Cardiac muscle cell (in vitro differentiated cells and primary cell): Measurements from ENCODE around the gene EDIL3. TPM values are rescaled to one million over a fixed set of nuclear protein-coding genes. Genes with fewer than 3 reads are reported as not detected.

Source experiments
- DNase-seq, 2 donors: peaks; one replicate each; pipeline versions ENCODE4 v3.0.0 to v3.0.0-alpha.2; 2010 to 2017; ENCODE audit warnings: low read depth in 1 of 2, low spot score in 1 of 2
- H3K27ac ChIP-seq: fragments of 200-600 bp; sonication (generic); 2 replicates; pipeline ENCODE4 v1.5.1; 2016
- H3K27me3 ChIP-seq: fragments of 200-600 bp; sonication (generic); 2 replicates; pipeline ENCODE4 v1.6.0; 2016; ENCODE audit warnings: control low read depth
- H3K36me3 ChIP-seq: fragments of 200-600 bp; sonication (generic); 2 replicates; pipeline ENCODE4 v1.5.1; 2016; ENCODE audit warnings: control low read depth
- H3K4me1 ChIP-seq: fragments of 200-600 bp; sonication (generic); 2 replicates; pipeline ENCODE4 v1.8.1; 2017; ENCODE audit warnings: low read depth, mild to moderate bottlenecking, mixed run types
- H3K4me3 ChIP-seq: fragments of 200-600 bp; sonication (generic); 2 replicates; pipeline ENCODE4 v1.5.1; 2016; ENCODE audit warnings: mild to moderate bottlenecking
- H3K9me3 ChIP-seq: fragments of 200-600 bp; sonication (generic); 2 replicates; pipeline ENCODE4 v1.5.1; 2017; ENCODE audit warnings: low read depth, mild to moderate bottlenecking, control low read depth
- polyA plus RNA-seq: library from polyadenylated mRNA; unstranded; fragments of >200 nt; fragmentation: Nextera tagmentation; extraction: Ambion mirVana; gene quantifications from 2 replicates; pipeline ENCODE4 v1.2.1, GENCODE V29; 2016
- total RNA-seq: library from RNA; depleted of rRNA; stranded (reverse); fragments of >200 nt; gene quantifications from 2 replicates; pipeline ENCODE4 v1.2.3, GENCODE V29; 2016
- TF ChIP-seq, protein P1 (sequence below): IDR thresholded peaks from 2 replicates; pipeline ENCODE4 v1.5.1; 2012; ENCODE audit warnings: low read depth, mild to moderate bottlenecking, low read length

The EDIL3 gene
- total and polyA plus RNA-seq, 2 experiments from 2014 or later, result 7.2 to 7.7 TPM

DNA sequence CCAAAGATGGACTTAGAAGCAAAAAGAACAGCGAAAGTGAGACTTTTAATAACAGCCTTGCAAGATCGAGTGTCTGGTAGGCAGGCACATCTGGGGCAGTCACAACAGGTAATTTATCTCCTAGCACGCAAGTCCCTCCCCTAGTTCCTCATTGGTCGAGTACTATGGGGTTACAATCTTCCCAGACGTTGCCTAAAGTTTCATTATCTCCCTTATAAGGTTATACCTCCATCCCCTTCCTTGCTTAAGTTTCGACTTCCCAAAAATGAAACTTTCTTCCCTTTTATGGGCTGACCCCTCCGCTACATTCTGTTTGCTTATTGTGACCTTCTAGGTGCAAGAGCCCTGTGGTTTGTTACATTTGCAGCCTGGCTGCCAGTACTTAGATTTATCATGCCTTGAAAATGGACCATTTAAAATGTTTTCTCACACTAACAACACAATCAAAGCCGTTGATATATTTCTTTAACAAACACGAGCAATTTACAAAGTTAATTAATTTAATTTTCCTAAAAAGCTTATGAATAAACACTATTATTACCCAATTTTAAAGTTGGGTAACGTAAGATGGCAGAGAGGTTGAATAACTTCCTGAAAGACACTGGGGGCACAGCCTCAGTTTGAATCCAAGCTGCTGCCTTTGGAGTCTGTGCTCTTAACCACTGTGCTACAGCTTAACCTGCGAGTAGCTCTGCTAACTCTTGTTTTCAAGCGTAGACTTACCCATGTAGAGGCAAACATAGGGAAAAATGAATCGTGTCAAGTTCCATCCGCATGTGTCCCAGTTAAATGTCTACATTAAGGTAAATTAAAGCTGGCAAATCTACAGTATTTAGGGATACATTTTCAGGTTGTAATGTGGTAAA lies 91.7 kb downstream of the EDIL3 start:
- H3K4me3 ChIP-seq, result no peak overlapping the region
- no peaks in the 10 kb centered on the region for H3K27me3 ChIP-seq
- no peaks in the 10 kb centered on the region for H3K9me3 ChIP-seq
- no peaks in the 10 kb centered on the region for H3K36me3 ChIP-seq
- H3K4me1 ChIP-seq, result peaks cover 19% of the 10 kb centered on the region
- DNase-seq, result no peak
- TF ChIP-seq, protein P1, sequence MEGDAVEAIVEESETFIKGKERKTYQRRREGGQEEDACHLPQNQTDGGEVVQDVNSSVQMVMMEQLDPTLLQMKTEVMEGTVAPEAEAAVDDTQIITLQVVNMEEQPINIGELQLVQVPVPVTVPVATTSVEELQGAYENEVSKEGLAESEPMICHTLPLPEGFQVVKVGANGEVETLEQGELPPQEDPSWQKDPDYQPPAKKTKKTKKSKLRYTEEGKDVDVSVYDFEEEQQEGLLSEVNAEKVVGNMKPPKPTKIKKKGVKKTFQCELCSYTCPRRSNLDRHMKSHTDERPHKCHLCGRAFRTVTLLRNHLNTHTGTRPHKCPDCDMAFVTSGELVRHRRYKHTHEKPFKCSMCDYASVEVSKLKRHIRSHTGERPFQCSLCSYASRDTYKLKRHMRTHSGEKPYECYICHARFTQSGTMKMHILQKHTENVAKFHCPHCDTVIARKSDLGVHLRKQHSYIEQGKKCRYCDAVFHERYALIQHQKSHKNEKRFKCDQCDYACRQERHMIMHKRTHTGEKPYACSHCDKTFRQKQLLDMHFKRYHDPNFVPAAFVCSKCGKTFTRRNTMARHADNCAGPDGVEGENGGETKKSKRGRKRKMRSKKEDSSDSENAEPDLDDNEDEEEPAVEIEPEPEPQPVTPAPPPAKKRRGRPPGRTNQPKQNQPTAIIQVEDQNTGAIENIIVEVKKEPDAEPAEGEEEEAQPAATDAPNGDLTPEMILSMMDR, result no peak
- H3K27ac ChIP-seq, result peak overlapping the region; percentile 30

DNA sequence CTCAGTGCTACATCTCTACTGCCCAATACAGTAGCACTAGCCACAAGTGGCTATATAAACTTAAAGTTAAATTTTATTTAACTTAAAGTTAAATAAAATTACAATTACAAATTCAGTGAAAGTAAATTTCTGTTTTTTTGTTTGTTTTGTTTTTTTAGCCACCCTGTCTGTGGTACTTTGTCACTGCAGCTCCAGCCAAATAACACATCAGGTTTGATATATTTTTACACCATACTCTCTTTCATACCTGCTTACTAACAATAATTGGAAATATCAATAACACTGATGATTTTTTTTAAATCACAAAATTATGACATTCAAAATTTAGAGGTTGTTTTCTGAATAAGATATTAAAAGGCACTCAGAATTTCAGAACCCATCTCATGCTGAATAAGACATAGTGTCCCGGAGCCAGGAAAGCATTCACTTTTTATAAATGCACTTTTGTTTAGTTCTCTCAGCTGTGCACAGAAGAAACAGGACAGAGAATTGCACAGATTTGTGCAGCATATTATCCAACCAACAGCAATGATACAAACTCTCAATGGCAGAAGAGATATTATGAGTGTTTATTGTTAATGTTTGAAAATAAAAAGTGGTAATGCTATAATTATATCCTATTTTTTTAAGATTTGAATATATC lies 92.6 kb downstream of the EDIL3 start:
- H3K9me3 ChIP-seq, result no peaks in the 10 kb centered on the region
- DNase-seq, result no peak
- H3K36me3 ChIP-seq, result no peaks in the 10 kb centered on the region
- no peaks in the 10 kb centered on the region for H3K27me3 ChIP-seq
- H3K4me1 ChIP-seq, result peaks cover 19% of the 10 kb centered on the region
- H3K4me3 ChIP-seq, result no peak overlapping the region
- no peak overlapping the region for H3K27ac ChIP-seq
- TF ChIP-seq, protein P1, result no peak

DNA sequence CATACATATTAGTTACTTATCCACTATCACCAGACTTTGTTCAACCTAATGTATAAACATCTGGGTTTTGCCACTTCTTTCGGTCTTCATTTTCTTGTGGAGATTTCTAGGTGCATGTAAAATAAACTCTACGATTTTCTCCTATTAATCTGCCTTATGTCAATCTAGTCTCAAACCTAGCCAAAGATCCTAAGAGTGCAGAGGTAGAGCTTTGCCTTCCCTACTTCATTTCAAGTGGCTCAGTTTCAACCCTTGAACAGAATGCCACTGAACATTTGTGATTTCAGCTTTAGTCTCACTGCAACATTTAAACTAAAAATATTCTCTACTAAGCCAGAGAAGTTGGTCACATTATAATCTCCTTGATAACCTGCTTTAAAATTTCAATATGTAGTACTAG lies 94.0 kb downstream of the EDIL3 start:
- no peaks in the 10 kb centered on the region for H3K27me3 ChIP-seq
- peaks cover 32% of the 10 kb centered on the region for H3K4me1 ChIP-seq
- no peaks in the 10 kb centered on the region for H3K9me3 ChIP-seq
- peak in 1 of 2 donors; percentile 40 for DNase-seq
- H3K27ac ChIP-seq, result peak overlapping the region; percentile 85
- H3K36me3 ChIP-seq, result no peaks in the 10 kb centered on the region
- TF ChIP-seq, protein P1, result no peak
- no peak overlapping the region for H3K4me3 ChIP-seq

DNA sequence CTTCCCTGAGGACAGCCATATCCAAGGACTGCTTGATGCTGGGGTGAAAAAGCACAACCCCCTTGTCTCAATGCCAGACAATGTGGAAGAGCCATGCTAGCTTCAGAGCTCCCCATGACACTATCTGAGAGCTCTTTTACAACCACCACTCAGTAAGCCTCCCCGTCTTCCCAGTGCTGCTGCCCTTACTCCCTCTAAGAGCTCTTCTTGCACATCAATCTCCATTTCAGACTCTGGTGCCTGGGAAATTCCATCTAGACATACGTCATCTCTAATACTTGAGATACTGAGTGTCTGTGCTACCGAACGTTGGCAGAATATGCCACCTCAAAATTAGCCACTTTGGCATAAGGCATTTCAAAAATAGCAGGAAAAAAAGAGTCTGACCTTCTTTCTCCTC lies 94.5 kb downstream of the EDIL3 start:
- H3K9me3 ChIP-seq, result no peaks in the 10 kb centered on the region
- peaks cover 33% of the 10 kb centered on the region for H3K4me1 ChIP-seq
- DNase-seq, result peak; percentile 50 to 60
- no peaks in the 10 kb centered on the region for H3K27me3 ChIP-seq
- H3K4me3 ChIP-seq, result no peak overlapping the region
- H3K36me3 ChIP-seq, result no peaks in the 10 kb centered on the region
- TF ChIP-seq, protein P1, result no peak
- peak overlapping the region; percentile 85 for H3K27ac ChIP-seq

DNA sequence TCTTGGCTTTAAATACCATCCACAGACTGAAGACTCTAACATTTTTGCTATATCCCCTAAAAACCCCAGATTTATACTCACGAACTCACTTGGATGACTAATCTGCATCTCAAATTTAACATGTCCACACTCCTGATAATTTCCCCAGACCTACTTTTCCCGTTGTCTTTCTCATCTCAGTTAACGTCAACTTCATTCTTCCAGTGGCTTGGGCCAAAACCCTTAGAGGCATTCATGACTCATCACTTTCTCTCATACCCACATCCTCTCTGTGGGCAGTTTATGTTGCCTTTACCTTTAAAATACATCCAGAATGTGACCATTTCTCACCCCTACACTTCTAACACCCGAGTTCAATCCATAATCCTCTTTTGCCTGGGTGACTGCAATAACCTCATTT lies 96.7 kb downstream of the EDIL3 start:
- Histone ChIP-seq H3K4me3 (no peak overlapping the region), H3K27me3 (no peaks in the 10 kb centered on the region), H3K36me3 (no peaks in the 10 kb centered on the region), H3K4me1 (peaks cover 33% of the 10 kb centered on the region), H3K27ac (no peak overlapping the region), H3K9me3 (no peaks in the 10 kb centered on the region)
- peak in 1 of 2 donors; percentile 88 for DNase-seq
- TF ChIP-seq, protein P1, result no peak
